GM18502 (cell line): ENCODE results near the gene RFT1.

Experiments
- ATAC-seq: cut with Tn5 transposase; IDR thresholded peaks from one replicate; pipeline ENCODE4 v1.9.1; 2021; ENCODE audit warnings: mild to moderate bottlenecking; ENCODE audit not compliant: unreplicated experiment, poor library complexity

Gene RFT1

DNA sequence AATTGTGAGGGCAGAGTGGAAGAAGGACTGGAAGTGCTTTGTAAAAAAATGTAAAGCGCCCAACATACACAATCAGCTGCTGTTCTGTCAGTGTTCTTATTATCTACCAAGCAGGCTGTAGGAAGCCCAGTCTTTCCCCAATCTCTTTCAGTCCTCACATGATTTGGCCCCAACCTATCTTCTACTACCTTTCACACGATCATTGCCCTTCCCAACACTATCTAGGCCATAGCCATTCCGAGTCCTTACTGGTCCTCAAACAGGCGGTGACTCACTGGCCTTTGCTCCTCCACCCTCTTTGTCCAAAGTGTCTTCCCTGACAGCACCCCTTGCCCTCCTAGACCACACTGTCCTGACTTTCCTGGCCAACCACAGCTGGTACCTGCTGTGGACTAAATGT lies 861 bp upstream of the RFT1 start:
- no peak for ATAC-seq

DNA sequence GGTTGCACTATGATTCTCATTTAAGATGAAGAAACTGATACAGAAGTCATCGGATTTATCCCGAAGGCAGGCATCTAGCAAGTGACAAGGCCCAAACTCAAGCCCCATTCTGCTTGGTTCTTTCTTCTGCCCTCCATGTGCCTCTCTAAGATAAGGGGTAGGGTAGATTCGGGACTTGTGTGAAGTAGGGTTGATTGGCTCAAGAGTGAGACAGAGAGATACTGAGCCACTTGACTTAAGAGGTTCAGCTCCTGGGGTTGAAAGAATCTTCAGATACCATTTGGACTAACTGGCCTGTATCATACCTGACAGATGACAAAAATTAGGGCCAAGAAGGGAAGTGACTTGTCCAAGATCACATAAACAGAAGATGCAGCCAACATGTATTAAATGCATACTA lies 891 bp downstream of the RFT1 start:
- no peak for ATAC-seq

DNA sequence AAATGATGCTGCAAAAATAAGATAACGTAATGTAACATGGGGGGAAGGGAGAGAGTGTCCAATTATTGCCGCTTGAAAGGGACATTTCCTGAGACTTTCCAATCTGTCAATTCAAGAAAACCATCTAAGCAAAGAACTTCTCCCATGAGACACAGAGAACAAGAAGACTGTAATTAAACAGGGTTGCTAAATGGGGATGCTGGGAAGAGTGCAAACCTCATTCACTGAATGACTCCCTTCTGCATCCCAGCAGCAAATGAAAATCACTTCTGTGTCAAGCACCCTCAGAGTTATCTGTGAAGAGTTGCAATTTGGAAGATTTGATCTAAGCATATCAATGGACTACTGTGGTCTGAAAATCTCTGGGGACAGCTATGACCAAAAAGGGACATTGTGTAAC lies 3.6 kb downstream of the RFT1 start:
- ATAC-seq, result no peak

DNA sequence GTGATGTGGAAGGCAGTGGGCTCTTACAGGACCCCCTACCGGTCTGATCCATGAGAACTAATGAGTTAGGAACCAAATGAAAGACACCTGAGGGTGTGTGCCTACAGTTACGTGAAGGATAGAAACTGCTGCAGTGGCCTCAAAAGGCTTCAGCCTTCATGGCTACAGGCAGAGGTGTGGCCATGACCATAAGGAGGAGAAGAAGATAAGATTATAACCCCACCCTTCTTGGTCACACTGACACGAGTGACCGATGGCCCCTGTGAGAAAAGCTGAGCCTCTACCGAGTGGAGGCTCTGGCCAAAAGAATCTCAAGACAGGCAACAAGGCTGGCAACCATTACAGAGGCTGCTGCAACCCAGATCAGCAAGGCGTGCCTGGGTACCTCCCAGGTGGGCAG lies 6.3 kb downstream of the RFT1 start:
- ATAC-seq, result no peak

DNA sequence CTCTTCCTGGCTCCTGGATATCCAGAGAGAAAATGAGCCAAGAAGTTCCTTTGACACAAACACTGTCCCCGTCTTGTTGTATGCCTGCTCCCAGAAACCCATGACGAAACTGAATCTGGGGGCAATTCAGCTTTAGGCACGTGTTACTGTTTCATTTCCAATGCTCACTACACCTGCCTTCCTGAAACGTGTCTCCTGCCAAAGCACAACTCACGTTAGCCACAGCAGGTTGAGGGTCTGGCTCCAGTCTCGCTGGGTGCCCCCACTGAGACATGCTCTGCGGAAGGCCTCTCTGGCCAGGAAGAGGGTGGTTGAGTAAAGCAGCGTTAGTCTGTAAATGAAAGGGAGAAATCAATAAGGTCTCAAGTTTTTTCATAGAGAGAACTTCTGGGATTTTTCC lies 6.7 kb downstream of the RFT1 start:
- ATAC-seq, result no peak

DNA sequence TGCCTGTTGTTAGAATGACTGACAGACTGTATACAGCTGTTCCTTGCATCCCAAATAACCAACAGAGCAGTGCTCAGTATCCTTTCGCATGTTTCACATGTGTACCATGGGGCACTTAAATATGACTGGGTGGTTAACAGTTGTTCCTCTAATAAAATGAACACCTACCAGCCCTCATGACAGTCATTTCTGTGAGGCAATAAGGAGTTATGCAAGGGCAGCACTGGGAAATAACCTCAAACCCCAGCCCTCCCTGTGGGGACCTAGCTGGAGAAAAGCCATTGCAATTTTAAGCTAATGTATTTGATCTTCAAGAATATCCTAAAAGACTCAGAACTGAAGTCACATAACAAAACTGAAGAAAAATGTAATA lies 7.3 kb downstream of the RFT1 start:
- ATAC-seq, result no peak

DNA sequence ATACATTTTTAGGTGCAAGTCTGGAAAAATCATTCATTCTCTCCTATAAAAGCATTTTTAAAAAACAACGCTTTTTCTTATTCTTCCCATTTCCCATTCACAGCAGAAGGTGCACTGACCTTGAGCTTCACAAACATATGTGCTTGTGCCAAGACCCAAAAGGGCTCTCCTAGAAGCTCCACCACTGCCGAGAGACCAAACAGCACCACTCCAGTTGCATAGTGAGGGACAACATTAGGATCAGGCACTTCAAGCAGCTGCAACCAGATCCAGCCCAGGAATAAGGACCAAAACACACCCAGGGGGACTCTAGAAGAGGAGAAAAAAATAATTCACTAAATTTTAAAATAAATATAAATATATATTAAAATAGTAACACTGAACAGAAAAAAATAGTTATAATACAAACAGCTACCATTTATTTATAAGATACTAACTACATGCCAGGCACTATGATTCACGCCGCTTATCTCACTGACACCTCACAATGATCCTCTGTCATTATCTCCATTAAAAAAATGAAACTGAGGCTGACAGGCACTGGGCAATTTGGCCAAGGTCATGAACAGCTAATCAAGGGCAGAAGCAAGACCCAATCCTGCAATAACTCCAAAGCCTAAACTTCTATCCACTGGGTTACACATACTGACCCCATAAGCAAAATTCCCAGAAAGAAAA lies 7.8 kb downstream of the RFT1 start:
- no peak for ATAC-seq

DNA sequence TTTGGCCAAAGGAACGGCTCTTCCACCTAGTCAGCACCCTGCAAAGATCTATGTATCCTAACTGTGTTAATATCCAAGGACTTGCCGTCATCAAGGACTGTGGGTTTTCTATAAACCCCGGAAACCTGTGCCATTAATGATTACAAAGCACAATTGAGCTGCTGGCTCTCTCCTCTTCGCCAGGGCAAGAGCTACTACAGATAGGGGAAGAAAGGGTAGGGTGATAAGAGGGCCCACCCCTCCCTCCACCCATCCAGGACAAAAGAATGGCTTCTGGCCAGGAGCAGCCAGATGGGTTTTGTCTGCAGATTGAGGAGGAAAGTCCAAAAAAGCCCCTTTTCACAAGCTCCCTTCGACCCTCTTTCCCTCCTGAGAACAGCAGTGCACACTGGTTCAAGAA lies 9.9 kb downstream of the RFT1 start:
- ATAC-seq, result no peak

DNA sequence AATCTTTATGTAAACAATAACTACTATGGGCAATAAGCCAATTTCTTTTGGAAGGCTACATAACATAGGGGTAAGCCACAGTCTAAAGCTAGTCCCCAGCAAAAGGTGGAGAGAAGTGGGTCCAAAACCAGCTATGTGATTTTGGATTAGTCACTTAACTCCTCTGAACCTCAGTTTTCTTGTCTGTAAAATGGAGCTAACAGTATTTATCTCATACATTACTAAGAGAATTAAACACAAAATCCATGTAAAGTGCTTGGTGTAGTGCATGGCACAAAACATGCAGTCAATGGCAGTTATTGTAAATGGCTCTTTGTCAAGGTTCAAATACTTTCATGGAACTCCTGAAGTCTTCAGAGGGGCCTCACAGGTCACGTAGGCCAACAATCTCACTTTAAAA lies 13.3 kb downstream of the RFT1 start:
- ATAC-seq, result no peak

DNA sequence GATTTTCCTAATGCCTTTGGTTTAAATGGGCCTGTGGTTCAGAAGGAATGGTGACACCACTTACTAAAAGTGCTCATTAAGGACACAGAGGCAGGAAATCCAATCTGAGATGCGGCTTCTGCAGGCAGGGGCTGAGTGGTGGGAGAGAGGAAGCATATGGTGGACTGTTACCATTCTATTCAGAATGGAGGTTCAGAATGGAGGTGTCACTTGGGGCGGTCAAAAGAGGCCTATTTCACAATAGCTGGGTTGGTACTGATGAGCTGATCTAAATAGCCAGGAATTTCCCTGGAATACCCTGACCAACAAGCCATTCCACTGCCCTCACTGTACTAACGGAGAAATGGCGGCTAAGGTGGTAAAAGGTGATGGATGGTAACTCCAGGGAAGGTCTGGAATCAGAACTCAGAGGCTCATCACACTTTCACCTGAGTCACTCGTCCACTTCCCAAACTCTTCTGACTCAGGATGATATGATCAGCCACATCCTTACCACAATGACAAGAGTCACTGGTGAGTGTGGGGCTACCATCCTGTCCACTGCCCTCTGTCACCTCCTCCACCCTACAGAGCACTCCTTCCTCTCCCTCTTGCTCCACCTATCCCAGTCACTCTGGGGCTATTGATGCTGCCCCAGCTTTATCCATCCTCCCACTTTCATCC lies 15.7 kb downstream of the RFT1 start:
- ATAC-seq, result no peak

DNA sequence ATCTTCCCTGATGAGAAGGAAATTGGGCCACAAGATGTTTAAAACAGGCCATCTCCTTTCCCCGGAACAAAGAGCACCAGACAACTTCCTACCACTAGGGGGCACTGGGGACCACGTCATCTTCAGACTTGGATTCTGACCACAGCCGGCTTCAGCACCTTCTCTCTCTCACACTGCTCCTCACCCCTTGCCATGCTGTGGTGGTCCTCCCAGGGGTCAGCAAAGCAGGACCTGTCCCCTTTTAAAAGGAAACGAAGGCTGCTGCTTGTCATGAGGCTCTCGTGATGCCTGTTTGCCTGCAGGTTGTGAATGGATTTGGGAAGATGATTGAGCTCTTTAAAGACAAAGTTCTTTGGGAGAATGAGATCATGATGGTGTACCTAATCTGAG lies 16.2 kb downstream of the RFT1 start:
- peak; percentile 57 for ATAC-seq

DNA sequence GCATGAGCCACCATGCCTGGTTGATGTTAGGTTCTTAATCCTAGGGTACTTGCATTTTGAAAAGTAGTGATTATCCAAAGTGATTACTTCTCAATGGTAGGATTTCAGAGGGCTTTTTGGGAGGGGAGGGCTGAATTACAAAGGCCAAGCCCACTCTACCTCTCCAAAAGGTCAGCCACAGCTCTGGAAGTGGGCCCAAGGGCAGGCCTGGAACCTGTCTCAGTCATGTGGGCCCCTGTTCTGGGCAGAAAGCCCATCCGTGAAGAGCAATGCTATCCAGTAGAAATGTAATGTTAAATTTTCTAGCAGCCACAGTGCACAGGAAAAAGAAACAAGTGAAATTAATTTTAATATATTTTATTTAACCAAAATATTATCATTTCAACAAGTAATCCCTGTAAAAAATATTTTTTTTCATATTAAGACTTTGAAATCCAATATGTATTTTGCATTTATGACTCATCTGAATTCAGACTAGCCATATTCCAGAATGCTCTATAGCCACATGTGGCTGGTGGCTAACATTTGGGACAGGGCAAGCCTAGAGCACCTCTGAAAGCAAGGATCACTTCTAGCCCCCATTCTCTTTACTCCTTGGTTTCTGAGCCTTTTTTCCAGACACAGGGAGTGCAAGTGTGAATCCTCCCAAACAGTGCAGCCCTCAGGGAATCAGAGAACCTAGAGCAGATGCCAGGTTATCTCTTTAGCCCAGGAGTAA lies 16.8 kb downstream of the RFT1 start:
- no peak for ATAC-seq

DNA sequence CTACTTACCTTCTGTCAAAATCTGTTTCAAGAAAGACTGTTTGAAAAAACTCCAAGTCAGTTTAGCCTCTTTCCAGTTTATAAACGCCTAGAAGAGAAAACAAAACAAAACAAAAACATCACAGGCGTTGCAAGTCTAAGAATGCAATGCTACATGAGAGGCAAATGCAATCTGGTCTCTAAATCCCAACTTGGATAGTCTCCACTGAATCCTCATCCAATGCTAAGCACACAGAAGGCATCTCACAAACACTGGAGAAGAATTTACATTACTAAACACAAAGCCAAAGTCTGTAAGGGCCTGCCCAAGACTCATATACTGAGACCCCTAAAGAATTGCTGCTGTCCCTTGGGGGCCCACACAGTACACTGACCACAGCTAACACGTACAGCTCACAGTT lies 18.4 kb downstream of the RFT1 start:
- ATAC-seq, result no peak

DNA sequence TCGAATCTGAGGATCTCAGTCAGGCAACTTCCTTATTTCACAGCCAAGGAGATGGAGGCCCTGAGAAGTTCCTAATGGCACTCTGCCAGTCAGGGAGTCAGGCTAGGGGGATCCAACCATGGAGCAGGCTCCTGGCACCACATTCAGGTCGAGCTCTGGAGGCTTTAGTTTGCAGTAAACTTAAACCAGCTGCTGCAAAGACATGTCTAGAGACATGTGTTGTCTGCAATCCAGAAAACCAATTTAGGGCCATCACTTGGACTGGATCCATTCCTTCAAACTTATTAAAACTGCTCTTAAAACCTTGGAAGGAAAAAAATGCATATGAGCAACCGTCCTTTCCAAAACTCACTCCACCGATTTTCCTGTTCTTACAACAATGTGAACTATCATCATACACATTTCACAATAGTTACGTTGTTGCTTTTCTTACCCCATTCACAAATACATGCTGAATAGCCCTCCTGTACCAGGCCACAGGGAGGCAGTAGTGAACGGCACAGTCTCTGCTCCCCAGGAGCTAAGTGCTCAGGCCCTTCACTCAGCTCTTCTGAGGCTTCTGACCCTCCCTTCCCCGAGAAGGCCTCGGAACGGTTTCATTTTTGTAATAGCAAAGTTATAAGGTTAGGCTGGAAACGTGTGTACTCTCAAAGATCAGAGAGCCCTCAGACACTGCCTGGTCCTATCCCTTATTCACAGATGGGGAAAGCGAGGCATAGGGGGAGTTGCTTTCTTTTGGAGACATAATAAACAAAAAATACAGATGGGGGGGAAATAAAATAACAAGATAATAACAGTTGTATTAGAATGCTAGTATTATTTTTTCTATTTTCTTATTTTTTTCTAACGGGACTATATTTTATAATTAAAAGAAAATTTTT lies 20.1 kb downstream of the RFT1 start:
- ATAC-seq, result no peak

DNA sequence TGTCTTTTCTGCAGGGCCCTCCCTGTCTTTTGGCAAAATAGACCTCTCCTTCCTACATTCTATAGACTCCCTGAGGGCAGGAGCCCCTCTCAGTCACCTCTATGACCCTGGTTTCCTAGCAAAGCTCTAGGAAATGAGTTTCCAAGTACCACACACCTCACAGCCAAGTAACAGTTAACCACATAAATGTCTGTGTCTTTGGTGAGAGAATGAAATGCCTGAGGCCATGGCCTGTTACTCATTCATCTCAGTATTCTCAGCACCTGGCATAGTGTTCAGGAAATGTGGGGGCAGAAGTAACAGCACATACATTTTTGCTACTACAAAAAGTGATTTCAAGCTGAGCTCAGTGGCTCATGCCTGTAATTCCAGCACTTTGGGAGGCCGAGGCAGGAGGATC lies 21.0 kb downstream of the RFT1 start:
- ATAC-seq, result no peak

DNA sequence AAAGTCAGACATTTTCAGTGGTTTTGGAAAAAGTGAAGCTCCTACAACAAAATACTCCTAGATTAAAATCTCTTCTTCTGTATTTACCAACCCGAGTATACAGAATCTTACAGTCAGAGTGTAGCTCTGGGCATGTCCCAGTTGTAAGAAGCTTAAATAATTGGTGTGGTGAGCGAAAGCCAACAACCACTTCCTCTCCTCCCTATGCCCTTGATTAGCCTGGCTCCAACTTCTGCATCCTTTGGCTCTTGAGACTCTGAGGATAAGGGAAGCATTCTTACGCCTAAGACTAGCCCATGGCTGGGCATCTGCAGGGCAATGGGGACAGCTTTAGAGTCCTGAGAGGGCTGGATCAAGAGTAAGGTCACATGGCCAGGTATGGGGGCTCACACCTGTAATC lies 25.5 kb downstream of the RFT1 start:
- ATAC-seq, result no peak

DNA sequence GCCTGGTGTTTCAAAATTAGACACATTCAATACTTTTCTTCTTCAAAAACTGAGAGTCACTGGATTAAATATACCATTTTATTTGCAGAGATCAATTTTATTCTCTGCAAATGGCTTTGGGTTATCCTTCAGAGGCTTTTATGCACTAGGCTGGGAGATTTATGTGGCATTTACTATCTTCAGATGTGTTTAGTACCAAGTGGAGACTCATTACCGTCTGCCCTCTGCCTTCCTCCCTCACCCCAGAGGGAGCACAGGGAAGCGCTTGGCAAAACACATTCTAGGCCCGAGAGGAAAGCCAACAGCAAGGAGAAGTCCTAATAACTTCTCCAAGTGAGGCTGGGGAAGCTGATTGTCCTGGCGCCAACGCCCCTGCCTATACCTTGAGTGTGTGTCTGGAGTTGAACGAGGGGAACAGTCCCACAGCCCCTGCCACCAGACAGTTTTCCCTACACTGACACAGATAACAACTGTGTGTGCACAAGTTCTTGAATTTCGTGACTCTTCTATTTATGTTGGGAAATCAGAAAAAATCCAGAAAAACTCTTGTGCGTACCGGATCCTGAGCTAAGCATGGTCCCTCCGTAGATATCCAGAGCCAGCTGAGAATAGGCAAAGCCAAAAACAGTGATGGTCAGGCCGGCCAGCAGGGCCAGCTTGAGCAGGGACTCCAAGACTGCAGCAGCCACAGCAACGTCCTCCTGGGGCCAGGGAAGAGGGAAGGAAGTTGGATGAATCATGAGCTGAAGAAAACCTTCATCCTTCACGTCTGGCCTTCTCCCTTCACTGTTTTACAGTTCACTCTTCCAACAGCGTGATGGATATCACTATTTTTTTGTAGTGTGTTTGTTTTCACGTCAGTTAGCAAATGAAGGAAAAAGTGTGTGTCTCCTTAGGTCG lies 26.6 kb downstream of the RFT1 start:
- ATAC-seq, result no peak

DNA sequence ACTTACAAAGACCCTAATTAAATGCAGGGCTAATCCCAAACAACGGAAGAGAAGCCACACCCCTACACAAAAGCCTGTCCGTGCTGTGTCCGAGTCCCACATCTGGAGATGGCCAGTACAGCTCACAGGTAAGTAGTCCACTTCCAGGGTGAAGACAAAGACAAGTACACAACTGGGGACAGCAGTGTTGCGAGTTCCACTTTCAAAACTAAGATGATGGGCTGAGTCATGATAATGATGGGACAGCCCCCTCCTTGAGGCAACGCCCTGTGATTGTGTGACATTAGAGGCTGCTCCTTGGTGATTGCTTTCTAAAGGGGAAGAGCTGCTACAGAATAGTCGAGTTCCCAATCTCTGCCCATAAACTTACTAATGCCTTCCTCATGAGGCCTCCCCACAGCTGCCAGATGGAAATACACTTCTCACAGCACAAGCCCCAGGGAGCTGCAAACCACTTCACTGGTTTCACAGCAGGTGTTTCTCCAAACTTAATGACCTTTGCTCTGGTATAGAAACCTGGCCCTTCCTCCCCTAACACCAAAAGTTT lies 27.6 kb downstream of the RFT1 start:
- peak; percentile 68 for ATAC-seq

DNA sequence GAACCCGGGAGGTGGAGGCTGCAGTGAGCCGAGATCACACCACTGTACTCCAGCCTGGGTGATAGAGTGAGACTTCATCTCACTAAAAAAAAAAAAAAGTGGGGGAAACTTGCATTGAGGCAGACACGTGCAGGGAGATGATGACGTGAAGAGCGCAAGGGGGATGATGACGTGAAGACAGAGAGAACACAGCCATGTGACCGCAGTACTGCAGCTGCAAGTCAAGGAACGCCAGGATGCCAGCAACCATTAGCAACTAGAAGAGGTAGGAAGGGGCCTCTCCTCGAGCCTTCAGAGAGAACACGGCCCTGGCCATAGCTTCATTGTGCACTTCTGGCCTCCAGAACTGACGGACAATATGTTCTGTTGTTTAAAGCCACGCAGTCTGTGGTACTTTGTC lies 28.3 kb downstream of the RFT1 start:
- ATAC-seq, result no peak
